ENCODE data around the gene COA8.
"Not testable (repeated sequence)": the region's sequence is repeated elsewhere in the genome, so short reads cannot be mapped to it uniquely, and the experiment has no call there.

COA8 gene

DNA sequence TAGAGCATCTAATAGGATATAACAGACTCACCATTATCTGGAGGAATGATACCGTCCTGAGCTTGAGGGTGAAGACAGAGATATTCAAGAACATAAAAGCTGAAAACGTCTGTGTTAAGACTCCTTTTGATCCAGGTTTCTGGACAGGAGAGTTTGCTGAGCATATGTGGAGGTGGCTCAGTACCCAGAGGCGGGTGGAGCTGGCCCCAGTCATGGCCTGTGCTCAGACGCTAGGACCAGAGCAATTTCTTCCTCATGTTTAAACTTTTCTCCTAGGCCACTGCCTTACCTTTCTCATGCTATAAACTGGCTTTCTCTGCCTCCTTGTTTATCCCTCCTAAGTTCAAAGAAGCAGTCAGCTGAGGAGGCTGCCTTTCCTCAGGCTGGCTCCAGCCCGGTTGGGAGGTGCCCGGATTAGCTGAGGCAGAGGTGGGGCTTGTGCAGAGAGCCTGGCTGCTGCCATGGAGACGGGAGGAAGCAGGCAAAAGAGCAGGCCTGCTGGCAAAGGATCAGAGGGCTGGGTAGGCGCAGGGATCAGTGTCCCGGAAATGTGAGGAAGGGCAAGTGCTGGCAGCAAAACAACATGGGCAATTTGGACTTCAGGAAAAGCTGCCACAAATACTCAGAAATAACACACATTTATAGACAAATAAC is 13.7 kb downstream of the COA8 start:
- DNase-seq = peak; percentile 96

DNA sequence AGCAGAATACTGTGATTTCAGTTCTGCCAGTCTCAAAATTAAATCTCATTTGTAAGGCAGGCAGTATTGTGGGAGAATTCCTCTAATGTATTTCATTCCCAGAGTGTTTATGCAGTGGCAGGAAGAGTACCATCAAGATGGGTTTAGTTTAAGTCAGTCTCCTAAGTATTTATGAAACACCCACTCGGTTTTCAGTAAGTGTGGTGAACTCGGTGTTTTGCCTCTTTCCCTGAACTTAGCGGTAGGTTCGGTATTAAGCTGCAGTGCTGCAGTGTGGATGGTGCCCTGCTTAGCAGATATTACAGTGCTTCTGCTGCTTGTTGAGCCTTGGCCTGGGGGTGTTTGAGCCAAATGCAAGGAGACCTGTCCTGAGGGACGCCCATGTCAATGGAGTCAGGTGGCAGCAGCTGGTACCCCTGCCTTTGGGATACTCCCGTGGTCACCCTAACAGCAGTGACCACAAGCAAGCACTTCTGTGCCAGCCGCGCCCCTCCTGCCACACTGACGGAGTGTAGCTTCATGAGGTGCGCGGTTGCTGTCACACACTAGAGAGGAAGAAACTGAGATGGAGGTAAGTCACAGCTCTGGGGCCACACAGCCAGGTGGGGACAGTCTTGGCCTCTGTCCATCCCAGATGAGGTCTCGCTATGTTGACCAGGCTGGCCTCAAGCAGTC is 15.8 kb downstream of the COA8 start:
- no peak for DNase-seq

DNA sequence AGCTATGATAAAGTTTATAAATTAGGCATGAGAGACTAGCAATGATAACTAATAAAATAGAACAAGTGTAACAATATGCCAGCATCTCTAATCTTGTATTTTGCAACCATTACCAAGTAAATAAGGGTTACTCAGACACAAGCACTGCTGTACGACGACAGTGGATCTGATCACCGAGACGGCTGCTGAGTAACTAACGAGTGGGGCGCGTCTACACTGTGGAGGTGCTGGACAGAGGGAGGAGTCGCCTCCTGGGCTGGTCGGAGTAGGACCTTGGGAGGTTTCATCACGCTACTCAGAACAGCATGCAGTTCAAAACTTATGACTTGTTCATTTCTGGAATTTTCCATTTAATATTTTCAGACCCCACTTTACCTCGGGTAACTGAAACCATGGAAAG is 18.4 kb downstream of the COA8 start:
- no peak for DNase-seq

DNA sequence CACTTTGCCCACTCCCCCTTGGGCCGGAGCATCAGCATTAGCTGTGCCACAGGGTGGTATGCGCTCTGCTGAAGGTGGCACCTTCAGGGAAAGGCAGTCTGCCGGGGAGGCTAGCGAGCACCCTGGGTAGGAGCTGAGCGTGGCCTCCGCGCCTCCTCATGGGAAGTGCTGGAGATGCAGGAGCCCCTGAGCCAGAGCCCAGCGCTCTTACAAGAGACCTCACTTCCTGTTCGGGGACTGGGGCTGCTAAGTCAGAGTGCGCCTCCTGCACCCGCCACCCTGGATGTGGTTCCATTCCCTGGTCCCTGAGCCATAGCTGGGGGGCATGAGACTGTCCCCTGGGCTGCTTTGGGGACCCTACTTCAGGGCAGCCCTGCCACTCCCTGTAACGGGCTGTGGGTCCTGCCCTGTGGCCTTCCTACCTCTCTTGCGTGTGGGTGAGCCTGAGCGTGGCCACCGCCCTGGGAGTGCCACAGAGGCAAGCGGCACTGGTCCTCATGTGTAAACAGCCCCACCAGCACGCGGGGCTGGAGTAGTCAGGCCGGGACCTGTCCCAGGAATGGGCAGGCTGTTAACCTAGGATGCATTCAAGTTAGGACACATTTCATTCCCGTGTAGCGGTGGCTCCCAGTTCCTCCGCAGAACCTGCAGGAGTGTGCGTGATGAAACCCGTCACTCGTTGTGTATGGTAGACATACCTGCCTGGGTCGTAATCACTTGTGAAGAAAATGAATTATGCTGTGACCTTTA is 19.4 kb downstream of the COA8 start:
- DNase-seq = no peak

DNA sequence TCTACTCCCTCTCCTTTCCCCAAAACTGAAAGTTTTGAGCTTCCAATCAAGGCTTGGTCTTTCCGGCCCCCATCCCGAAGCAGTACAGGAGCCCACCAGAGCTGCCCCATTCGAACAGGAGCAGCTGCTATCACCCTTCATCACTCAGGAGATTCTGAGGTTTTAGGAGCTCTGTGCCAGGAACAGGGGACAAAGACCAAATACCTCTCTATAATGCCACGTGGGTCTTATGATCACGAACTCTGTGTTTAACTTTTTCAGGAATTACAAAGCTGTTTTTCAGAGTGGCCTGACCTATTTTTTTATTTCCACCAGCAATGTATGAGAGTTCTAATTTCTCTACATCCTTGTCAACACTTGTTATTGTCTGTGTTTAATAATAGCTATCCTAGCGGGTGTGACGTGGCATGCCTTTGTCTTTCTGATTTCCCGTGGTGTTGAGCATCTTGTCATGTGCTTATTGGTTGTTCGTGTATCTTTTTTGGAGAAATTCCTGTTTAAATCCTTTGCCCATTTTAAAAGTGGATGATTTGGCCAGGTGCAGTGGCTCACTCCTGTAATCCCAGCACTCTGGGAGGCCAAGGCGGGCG is 21.7 kb downstream of the COA8 start:
- no peak for DNase-seq

DNA sequence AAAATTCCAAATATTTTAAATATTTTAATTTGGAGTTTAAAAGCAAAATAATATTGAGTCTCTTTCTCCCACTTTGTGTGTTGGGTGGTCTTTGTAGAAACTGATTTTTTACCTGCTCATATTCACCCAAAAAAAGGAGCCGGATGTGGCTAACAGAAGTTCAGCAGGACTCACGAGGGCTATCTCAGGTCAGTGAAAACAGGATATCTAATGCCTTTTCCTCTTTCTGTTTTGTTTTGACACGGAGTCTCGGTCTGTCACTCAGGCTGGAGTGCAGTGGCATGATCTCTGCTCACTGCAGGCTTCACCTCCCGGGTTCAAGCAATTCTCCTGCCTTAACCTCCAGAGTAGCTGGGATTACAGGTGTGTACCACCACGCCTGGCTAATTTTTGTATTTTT is 30.8 kb downstream of the COA8 start:
- no peak for DNase-seq

DNA sequence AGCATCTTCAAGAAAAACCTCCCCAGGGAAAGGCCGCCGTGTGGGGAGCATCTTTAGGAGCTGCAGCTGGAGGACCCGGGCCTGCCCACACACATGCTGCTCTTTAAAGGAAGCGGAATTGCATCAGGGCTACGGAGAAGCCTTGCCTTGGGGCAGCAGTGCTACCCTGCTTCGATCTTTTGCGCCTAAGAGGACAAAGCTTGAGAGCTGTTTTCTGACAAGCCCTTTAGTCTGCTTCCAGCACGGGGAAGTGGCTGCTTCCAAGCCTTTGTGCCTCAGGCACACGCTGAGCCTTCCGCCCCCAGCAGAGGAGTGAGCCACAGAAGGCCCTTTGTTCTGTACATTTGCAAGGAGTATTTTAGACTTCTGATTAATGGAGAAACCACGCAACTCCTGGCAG is 31.5 kb downstream of the COA8 start:
- DNase-seq = peak; percentile 72

DNA sequence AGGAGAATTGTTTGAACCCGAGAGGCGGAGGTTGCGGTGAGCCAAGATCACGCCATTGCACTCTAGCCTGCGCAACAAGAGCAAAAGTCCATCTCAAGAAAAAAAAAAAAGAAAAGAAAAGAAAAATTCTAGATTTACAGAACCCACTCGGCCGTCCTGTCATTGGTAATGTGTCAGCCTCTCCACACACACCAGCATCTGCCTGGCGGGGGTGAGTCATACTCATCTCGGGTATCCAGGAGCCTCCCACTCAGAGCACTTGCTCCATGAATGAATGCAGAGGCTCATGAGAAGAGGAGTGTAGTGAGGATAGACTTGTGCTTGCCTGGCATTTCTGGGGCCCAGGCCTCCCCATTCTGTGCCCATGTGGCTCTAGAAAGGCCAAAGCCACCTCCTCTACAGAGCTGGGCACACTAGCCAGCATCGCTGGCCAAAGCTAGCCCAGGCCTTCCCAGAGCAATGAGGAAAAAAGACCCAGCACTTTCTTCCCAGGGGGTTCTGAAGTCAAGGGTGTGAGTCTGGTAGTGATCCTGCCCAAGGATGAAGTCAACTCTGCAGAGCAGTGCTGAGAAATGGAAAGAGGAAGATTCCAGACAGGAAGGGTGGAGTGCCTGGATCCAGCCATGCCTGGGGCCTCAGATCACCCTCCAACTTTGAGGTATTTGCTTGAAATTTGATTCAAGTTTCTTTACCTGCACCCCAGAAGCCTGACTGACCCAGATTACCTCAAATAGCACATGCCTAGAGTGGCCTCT is 35.0 kb downstream of the COA8 start:
- peak; percentile 75 for DNase-seq

DNA sequence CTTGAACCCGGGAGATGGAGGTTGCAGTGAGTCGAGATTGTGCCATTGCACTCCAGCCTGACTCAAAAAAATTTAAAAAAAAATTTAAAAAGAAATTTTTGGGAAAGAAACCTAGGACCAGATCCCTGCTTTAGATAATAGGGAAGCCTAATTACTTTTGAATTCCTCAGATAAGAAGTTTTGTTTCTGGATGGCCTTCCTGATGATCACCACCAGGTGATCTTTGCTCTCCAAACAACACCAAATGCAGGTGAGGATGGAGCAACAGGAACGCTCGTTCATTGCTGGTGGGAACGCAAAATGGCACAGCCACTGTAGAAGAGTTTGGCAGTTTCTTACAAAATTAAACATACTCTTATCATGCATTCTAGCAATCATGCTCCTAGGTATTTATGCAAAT is 37.7 kb downstream of the COA8 start:
- DNase-seq = no peak

DNA sequence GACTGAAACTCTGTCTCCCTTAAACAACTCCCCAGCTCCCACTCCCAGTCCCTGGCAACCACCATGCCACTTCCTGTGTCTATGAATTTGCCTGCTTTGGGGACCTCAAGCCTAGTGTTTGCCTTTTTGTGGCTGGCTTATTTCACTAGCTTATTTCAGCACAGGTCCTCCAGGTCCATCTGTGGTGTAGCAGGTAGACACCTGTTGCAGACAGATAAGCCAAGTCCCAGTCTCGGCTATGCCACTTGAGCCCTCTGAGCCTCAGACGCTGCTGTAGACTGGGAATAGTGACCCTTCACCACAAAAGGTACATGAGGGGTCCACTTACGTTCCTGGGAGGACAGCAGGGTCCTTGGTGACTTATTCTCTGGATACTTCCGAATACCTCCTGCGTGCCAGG is 41.9 kb downstream of the COA8 start:
- DNase-seq = no peak

DNA sequence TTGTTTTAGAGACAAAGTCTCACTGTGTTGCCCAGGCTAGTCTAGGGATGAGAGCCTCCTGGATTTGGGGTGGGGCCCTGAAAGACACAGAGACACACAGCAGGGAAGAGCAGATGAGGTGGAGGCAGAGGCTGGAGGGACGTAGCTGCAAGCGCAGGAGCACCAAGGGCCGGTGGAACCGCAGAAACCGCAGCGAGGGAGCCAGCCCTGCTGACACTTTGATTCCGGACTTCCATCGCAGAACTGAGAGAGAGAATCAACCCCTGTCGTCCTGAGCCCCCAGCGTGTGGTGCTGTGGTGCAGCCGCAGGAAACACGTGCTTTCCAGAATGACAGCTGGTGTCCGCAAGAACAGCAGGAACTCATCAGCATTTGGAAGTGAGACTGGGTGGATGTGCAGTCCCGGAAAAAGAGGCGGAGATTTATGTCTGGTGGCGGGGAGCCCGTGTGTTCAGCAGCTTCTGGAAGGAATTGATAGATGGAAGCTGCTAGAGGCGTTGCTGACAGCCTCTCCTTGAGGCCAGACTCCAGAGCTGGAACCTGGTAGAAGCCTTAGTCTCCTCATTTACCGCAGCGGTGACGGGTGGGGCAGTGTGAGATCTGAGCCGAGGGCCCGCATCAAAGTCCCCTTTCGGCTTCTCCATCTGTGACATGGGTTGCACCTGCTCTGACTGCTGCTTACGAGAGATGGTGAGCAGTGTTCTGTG is 44.4 kb downstream of the COA8 start:
- peak; percentile 99 for DNase-seq

DNA sequence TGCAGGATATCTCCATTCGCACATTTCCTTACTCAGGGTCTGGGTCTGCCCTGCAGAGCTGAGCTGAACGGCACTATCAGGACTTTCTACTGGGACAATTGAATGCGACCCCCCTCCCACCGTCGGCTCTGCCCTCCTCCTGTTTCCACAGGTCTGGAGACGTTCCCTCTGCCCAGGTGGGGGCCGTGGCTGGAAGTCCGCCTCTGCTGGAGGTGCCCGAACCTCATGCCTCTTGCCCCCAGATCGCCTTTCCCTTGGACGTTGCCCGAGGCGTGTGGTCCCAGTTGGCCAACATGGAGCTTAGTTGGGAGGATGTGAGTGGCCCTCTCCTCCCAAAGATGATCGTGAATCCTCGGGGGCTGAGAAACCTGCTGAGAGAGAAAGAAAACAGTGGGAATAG is 45.1 kb downstream of the COA8 start:
- no peak for DNase-seq

DNA sequence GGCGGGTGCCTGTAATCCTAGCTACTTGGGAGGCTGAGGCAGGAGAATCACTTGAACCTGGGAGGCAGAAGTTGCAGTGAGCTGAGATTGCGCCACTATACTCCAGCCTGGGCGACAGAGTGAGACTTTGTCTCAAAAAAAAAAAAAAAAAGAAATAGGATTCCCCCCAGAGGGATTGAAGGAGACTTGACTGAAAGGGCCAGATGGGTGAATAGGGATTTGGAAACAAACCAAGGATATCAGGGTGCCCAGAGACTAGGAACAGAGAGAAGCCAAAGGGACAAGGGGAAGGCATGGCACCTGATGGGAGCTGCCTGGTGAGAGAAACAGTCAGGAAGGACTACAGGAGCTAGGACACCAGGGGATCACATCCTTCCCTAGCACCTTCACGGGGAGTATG is 46.3 kb downstream of the COA8 start:
- not testable (repeated sequence) for DNase-seq

DNA sequence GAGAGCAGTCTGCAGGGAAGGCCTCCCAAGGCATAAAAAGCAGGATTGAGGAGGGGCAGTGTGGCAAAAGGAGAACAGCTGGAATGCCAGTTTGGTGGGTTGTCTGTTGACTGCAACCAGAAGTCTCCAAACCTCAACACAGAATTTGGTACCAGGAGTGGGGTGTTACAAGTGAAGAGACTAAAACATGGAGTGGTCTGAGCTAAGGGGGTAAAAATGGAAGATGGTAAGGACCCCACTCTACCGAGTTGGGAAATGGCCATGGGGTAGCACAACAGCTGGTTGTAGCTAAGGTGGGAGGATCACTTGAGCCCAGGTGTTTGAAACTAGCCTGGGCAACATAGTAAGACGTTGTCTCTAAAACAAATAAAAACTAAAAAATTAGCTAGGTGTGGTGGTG is 48.5 kb downstream of the COA8 start:
- no peak for DNase-seq

DNA sequence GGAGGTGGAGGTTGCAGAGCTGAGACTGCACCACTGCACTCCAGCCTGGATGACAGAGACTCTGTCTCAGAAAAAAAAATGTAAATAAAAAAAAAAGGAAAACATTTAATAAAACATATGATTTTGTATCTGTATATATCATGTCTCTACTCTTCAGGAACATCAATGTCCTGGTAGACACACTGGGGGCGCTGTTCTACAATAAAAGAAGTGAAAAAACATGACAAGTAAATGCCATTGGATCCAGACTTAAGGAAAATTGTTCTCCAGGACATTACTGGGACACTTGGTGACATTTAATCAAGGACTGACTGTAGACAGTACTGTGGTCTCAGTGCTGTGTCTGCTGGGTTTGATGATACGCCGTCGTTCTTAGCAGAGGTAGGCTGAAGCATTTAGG is 50.8 kb downstream of the COA8 start:
- no peak for DNase-seq

DNA sequence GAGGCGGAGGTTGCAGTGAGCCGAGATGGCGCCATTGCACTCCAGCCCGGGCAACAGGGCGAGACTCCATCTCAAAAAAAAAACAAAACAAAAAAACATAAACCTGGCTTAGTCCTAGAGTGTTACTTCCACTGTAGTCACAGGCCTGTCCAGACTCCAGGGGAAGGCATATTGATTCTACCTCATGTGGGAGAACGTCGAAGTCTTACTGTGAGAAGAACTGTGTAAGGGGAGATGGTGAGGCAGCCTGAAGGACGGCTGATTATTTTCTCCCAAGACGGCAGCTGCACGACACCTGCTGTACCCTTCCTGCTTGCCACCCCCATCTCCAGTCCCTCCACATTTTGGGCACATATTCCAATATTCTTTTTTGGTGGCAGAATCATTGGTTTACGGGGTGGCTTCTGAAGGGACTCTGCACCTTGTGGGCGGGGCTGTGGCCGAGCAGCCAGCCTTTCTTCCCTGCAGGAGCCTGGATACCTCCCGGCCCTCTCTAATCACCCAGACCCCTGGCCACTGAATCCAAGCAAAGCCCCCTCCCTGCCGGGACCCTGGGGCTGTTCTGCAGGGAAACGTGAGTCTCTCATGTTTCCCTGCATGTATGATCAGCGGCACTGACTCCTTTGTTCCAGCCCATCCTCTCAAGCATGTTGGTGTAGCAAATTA is 54.0 kb downstream of the COA8 start:
- no peak for DNase-seq

DNA sequence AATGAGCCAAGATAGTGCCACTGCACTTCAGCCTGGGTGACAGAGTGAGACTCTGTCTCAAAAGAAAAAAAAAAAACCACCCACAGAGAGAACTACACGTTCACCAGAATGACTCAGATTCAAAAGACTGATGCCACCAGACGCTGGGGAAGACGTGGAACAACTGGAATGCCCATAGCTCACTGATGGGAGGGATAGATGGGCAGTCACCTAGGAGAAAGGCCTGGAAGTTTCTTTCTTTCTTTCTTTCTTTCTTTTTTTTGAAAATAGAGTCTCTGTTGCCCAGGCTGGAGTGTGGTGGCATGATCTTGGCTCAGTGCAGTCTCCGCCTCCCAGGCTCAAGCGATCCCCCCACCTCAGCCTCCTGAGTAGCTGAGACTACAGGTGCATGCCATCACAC is 56.3 kb downstream of the COA8 start:
- DNase-seq = no peak

DNA sequence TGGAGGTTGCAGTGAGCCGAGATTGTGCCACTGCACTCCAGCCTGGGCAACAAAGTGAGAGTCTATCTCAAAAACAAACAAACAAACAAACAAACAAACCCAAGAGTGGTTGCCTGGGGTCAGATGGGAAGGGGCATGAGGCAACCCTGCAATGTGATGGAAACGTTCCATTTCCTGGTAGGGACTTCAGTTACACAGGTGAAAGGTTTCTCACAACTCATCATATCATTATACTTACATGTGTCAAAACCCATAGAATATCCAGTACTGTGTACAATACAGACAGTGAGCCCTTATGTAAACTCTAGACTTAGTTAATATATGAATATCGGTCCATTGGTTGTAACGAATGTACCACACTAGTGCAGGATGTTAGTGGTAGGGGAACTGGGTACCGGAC is 59.1 kb downstream of the COA8 start:
- DNase-seq = no peak

DNA sequence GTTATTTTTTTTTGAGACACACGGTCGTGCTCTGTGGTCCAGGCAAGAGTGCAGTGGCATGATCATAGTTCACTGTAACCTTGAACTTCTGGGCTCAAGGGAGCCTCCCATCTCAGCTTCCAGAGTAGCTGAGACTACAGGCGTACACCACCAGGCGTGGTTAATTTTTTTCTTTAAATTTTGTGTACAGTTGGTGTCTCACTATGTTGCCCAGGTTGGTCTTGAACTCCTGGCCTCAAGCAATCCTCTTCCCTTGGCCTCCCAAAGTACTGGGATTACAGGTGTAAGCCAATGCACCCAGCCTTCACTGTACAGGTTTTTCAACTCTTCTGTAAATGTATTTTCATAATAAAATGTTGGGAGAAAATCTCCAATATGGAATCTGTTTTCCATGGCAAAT is 60.5 kb downstream of the COA8 start:
- no peak for DNase-seq

DNA sequence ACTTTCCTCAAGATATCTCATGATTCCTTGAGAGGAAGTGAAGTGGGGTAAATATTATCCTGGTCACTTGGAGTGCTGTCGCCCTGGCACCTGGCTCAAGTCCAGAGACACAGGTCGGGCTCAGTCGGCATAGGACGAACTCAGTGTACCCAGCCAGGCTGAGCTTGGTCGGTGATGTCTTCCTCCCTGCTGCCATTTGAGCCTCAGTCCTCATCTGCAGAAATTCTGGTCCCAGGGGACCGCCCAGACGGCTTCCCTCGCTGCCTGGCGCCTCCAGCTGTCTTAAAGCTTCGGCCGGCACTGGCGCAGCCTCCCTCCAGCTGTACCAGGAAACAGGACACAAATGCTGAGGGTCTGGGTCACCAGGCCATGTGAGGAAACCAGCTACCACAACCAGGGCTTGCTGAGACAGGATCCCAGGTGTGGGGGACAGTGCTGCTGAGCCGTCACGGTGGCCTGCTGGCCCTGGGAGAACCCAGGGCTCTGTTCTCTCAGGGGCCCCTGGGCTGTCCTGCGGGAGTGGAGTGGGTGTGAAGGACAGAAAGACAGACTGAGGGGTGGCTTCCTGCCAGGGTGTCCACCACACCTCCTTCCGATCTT is 61.2 kb downstream of the COA8 start:
- no peak for DNase-seq

DNA sequence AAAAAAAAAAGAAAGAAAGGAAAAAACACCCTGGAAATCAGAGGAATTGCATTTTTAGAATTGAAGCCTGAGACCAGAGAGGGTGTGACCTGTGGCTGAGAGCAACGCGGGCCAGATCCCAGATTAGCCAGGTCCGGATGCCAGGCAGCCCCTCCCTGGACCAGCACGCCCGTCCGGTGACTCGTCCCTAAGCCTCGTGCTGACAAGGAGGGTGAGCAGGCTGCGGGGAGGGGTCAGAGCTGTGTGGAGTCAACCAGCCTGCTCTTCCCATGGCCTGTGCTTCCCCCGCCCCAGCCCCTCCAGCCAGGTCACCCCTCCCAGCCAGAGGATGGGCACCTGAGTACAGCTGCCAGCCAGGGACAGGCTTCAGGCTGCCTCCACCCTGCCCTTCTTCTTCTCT is 62.1 kb downstream of the COA8 start:
- DNase-seq = no peak
